Left renal cortex interstitium (tissue), 4 donors: ENCODE measurements around the gene FCHO1. TPM values are rescaled to one million over a fixed set of nuclear protein-coding genes. Genes with fewer than 3 reads are reported as not detected.
"Not testable (repeated sequence)": the region's sequence is repeated elsewhere in the genome, so short reads cannot be mapped to it uniquely, and the experiment has no call there.

Experiments
- DNase-seq, 4 donors: peaks; one replicate each; pipeline ENCODE4 v3.0.0-alpha.2; 2013; ENCODE audit warnings: low read depth in 4 of 4, low spot score in 2 of 4, missing footprints in 1 of 4
- polyA plus RNA-seq, 4 donors: library from polyadenylated mRNA; unstranded; fragments of 120-200 nt; gene quantifications; one replicate each; pipeline ENCODE4 v1.2.1, GENCODE V29; 2013; ENCODE audit not compliant: insufficient read length in 4 of 4

FCHO1 gene
- polyA plus RNA-seq, 4 donors: 1.3 to 3.3 (median 2.5) TPM

DNA sequence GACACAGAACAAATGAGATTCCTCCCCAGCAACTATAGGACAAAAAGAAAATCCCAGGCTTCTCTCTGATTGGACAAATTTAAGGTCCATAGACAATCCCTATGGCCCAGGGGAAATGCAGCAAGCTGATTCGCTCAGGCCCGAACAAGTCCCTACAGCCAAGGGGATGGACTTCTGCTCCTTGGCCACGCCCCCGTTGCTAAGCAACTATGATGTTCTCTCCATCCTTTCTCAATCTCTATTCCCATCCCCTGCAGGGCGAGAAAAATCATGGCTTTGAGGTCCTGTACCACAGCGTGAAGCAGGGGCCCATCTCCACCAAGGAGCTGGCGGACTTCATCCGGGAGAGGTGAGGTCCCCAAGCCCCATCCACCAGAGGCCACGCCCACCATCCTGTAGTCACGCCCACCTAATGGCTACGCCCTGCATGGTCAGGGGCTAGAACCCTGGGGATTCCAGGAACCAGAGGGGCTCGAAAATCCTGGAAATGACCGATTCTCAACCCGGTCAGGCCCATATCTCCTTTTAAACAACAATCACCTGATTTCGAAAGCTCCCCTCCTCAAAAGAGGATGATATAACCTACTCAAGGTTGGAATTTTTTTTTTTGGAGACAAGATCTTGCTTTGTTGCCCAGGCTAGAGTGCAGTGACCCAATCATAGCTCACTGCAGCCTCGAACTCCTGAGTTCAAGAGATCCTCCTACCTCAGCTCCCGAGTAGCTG is 11.4 kb downstream of the FCHO1 start:
- DNase-seq: no peak

DNA sequence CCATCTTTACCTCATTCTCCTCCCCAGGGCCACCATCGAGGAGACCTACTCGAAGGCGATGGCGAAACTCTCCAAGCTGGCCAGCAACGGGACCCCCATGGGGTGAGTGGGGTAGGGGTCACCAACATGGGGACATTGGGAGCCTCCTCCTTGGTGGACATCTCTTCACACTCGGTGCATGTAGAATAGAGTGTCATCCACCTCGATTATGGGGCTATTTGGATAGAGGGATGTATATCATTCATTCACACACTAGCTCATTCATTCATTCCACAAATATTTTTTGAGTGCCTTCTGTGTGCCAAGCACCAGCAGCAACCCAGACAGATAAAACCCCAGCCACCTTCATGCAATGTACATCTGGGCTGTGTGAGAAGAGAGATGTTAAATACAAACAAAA is 13.1 kb downstream of the FCHO1 start:
- no peak for DNase-seq

- no peak for DNase-seq
These were observed 13.9 kb downstream of the FCHO1 start for GRCh38 chr19:17765069-17765618.

DNA sequence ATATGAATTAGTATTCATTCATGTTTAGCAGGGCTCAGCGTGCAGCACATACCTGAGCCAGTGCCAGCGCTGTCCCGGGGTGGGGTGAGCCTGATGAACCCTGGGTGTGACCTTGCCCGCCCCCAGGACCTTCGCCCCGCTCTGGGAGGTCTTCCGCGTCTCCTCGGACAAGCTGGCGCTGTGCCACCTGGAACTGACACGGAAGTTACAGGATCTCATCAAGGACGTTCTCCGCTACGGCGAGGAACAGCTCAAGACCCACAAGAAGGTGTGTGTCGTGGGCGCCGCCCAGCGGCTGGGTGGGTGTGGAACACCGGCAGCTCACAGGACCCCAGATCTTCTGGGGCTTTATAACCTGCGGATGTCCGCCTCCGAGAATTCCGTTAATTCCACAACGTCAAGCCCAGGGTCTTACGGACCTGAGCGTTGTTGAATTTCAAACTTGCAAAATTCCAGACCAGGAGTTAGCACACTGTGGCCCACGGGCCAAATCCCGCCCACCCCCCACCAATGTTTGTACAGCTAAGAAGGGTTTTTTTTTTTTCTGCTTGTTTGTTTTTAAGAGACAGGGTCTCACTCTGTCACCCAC is 15.4 kb downstream of the FCHO1 start:
- DNase-seq: peak in 1 of 4 donors; percentile 48

DNA sequence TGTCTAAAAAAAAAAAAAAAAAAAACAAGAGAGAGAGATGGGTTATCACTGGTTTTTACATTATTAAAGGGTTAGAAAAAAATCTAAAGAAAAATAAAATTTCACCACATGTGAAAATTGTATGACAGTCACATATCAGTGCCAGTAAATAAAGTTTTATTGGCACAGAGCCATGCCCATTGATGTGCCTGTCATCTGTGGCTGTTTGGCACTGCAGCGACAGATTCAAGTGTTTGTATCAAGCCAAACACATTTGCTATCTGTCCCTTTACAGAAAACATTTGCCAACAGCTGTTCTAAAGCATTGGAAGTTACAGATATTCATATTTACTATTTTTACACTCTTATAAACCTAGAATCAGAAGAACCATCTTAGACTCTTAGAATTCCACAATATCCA is 16.3 kb downstream of the FCHO1 start:
- DNase-seq: no peak

GRCh38 chr19:17770613-17771012 is 19.3 kb downstream of the FCHO1 start:
- no peak for DNase-seq

- no peak for DNase-seq
These were observed 20.9 kb downstream of the FCHO1 start for GRCh38 chr19:17772172-17772571.

DNA sequence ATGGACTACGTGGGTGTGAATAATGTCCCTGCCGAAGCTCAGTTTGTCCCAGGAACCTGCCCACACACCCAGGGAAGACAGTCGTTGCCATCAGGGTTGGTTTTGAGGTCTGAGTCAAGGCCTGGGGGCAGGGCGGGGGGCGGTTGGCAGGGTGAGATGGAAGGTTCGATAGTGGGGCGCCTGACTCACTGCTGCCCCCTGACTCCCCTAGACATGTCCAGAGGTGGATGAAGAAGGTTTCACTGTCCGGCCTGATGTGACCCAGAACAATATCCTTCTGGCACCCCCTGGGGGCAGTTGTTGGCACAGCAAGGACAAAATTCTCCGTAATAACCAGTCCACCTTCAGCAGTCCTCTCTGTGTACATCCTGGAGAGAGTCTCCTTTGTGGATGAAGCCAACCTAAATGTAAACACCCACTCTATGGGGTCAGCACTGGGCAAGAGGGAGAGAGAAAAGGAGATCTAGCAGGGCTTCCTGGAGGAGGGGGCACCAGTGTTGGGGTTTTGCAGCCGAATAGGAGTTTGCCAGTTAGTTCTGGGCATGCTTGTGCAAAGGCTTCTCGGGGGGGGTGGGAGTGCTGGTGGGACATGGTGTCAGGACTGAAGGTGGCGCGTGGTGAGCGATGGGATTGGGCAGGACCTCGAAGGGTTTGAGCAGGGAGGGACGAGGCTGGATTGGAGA is 24.1 kb downstream of the FCHO1 start:
- DNase-seq: no peak

- DNase-seq: no peak
These were observed 24.9 kb downstream of the FCHO1 start for GRCh38 chr19:17775991-17776803.

DNA sequence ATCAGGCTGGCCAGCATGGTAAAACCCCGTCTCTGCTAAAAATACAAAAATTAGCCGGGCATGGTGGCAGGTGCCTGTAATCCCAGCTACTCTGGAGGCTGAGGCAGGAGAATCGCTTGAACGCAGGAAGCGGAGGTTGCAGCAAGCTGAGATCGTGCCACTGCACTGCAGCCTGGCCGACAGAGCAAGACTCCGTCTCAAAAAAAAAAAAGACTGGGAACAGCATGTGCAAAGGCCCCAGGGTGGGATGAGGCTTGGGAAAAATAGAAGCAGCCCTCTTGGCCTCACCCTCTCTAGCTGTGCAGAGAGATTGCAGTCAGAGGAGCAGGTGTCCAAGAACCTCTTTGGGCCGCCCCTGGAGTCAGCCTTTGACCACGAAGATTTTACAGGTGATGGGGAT is 26.6 kb downstream of the FCHO1 start:
- not testable (repeated sequence) for DNase-seq

DNA sequence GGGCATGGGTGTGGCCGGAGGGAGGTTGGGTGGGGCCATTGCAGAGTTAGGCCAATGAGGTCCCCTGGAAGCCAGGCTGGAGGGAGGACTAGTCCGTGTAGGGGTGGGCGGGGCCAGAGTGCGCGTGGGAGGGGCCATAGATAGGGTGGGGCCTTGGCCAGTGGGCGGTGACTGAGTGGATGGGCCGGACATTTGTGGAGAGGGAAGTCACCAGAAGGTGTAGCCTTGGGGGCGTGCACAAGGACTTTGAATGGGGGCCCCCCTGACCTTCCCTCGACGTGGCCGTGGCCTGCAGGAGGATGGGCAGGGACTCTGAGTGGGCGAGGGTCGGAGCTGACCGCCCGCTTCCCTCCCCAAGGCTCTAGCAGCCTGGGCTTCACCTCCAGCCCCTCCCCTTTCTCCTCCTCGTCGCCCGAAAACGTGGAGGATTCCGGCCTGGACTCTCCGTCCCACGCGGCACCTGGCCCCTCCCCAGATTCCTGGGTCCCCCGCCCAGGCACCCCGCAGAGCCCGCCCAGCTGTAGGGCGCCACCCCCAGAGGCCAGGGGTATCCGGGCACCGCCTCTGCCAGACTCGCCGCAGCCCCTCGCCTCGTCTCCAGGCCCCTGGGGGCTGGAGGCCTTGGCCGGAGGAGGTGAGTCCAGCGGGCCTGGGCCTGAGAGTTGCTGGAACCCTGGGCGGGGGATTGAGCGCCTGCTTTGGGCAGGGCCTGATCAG is 27.1 kb downstream of the FCHO1 start:
- no peak for DNase-seq

GRCh38 chr19:17778968-17779929 is 28.0 kb downstream of the FCHO1 start:
- no peak for DNase-seq

- no peak for DNase-seq
These were observed 29.5 kb downstream of the FCHO1 start for GRCh38 chr19:17780781-17781180.

- not testable (repeated sequence) for DNase-seq
These were observed 32.4 kb downstream of the FCHO1 start for GRCh38 chr19:17783721-17784120.

GRCh38 chr19:17784201-17785008 is 33.1 kb downstream of the FCHO1 start:
- peak in 1 of 4 donors; percentile 46 for DNase-seq

DNA sequence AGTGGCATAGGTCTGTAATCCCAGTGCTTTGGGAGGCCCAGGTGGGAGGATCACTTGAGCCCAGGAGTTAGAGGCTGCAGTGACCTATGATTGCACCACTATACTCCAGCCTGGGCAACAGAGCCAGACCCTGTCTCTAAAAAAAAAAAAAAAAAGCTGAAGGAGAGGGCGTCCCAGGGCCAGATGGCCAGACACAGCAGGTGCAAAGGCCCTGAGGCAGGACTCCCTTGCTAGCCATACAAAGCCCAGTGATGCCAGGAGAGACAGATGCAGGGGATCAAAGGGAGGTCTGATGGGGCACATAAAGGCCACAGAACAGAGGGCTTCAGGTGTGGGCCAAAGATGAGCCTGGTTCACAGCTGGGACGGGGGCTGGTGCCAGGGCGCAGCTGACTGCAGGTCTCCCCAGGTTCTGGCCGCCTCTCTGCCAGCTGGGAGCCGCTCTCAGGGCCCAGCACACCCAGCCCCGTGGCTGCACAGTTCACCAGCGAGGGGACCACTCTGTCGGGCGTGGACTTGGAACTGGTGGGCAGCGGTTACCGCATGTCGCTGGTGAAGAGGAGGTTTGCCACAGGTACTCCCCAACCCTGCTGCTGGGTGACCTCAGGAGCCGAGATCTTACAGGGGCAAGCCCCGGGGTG is 36.1 kb downstream of the FCHO1 start:
- DNase-seq: no peak

GRCh38 chr19:17788632-17789031 is 37.4 kb downstream of the FCHO1 start:
- no peak for DNase-seq
